HEK293 (cell line): ENCODE results near the gene HSD17B14.
"Not testable (repeated sequence)": the region's sequence is repeated elsewhere in the genome, so short reads cannot be mapped to it uniquely, and the experiment has no call there.

Source experiments
- CTCF ChIA-PET: fragments of 350-600 bp; formaldehyde crosslinking; extraction: SDS; loops from one replicate; lab custom pipeline; 2021; ENCODE audit warnings: antibody characterized with exemption; lab: Yijun Ruan, JAX
- POLR2A ChIA-PET: fragments of 300-600 bp; formaldehyde crosslinking; extraction: SDS; loops from one replicate; lab custom pipeline; 2020; ENCODE audit warnings: antibody characterized with exemption, inconsistent platforms; lab: Yijun Ruan, JAX
- H3K27ac ChIP-seq: fragments of 200-500 bp; sonication (Bioruptor generic); 2 replicates; pipeline ENCODE4 v1.5.1; 2014; ENCODE audit warnings: low read depth, low read length, control low read depth, inconsistent platforms; ENCODE audit errors: extremely low read depth
- H3K36me3 ChIP-seq, 2 experiments: fragments of 200-500 bp in 1 of 2; sonication (Bioruptor generic) in 1 of 2; 1 replicate in 1 of 2; 2 replicates in 1 of 2; pipeline ENCODE4 v1.5.1; 2014 to 2017; ENCODE audit warnings: inconsistent platforms in 2 of 2, low read length in 2 of 2; ENCODE audit not compliant: control insufficient read depth in 2 of 2, insufficient read depth in 1 of 2
- H3K4me1 ChIP-seq: fragments of 200-500 bp; sonication (Bioruptor generic); 2 replicates; pipeline ENCODE4 v1.5.1; 2014; ENCODE audit warnings: mild to moderate bottlenecking, low read length, inconsistent platforms; ENCODE audit not compliant: control insufficient read depth, insufficient read depth
- H3K4me3 ChIP-seq: 2 replicates; pipeline ENCODE4 v1.5.1; 2011; ENCODE audit warnings: low read depth, mild to moderate bottlenecking, control low read depth, low read length, moderate library complexity
- H3K9me3 ChIP-seq: fragments of 200-500 bp; sonication (Bioruptor generic); 2 replicates; pipeline ENCODE4 v1.5.1; 2014; ENCODE audit warnings: low read depth, low read length, inconsistent platforms; ENCODE audit not compliant: control insufficient read depth, insufficient read depth
- ATF2 ChIP-seq: fragments of 450-650 bp; formaldehyde crosslinking; IDR thresholded peaks from 2 replicates; pipeline ENCODE4 v1.5.1; 2016; ENCODE audit warnings: missing biosample characterization, missing genetic modification characterization, low read depth
- BCL6B ChIP-seq: fragments of 450-650 bp; formaldehyde crosslinking; IDR thresholded peaks from 2 replicates; pipeline ENCODE4 v1.5.1; 2017; ENCODE audit warnings: missing biosample characterization, missing genetic modification characterization
- KLF17 ChIP-seq: fragments of 450-650 bp; formaldehyde crosslinking; IDR thresholded peaks from 2 replicates; pipeline ENCODE4 v1.5.1; 2016; ENCODE audit warnings: missing biosample characterization, missing genetic modification characterization
- SP3 ChIP-seq: fragments of 450-650 bp; formaldehyde crosslinking; IDR thresholded peaks from 2 replicates; pipeline ENCODE4 v1.5.1; 2016; ENCODE audit warnings: missing biosample characterization, missing genetic modification characterization
- ZBTB11 ChIP-seq: fragments of 450-650 bp; formaldehyde crosslinking; conservative IDR thresholded peaks from 2 replicates; pipeline ENCODE4 v1.5.1; 2016; ENCODE audit warnings: low read depth, missing biosample characterization, missing genetic modification characterization
- ZBTB48 ChIP-seq: fragments of 450-650 bp; formaldehyde crosslinking; IDR thresholded peaks from 2 replicates; pipeline ENCODE4 v1.5.1; 2016; ENCODE audit warnings: missing biosample characterization, missing genetic modification characterization
- ZNF121 ChIP-seq: fragments of 450-650 bp; formaldehyde crosslinking; IDR thresholded peaks from 2 replicates; pipeline ENCODE4 v1.5.1; 2016; ENCODE audit warnings: missing biosample characterization, missing genetic modification characterization
- ZNF157 ChIP-seq: fragments of 450-650 bp; formaldehyde crosslinking; IDR thresholded peaks from 2 replicates; pipeline ENCODE4 v1.5.1; 2016; ENCODE audit warnings: missing biosample characterization, missing genetic modification characterization
- ZNF202 ChIP-seq: fragments of 450-650 bp; formaldehyde crosslinking; IDR thresholded peaks from 2 replicates; pipeline ENCODE4 v1.5.1; 2016; ENCODE audit warnings: missing biosample characterization, missing genetic modification characterization, borderline replicate concordance
- ZNF248 ChIP-seq: fragments of 450-650 bp; formaldehyde crosslinking; IDR thresholded peaks from 2 replicates; pipeline ENCODE4 v1.5.1; 2017; ENCODE audit warnings: missing biosample characterization, missing genetic modification characterization
- ZSCAN18 ChIP-seq: fragments of 450-650 bp; formaldehyde crosslinking; IDR thresholded peaks from 2 replicates; pipeline ENCODE4 v1.5.1; 2016; ENCODE audit warnings: missing biosample characterization, missing genetic modification characterization

Gene HSD17B14

GRCh38 chr19:48795055-48795684, 41.1 kb downstream of the HSD17B14 start (continued):
- no peak for TF ChIP-seq ZSCAN18 (tag by site-specific recombination)

GRCh38 chr19:48794291-48794690, 42.0 kb downstream of the HSD17B14 start:
- Histone ChIP-seq H3K27ac (no peak overlapping the region), H3K36me3 (peaks cover 0 to 6% of the 10 kb centered on the region in 2 experiments; a peak in 2 of 3 replicates), H3K9me3 (no peaks in the 10 kb centered on the region), H3K4me1 (no peaks in the 10 kb centered on the region), H3K4me3 (no peak overlapping the region)
- TF ChIP-seq KLF17 (tag by site-specific recombination) (no peak), ZNF121 (peak; percentile 92), ZBTB11 (no peak), ZNF157 (tag by site-specific recombination) (no peak)
- ChIA-PET CTCF (interaction anchor here (0.6 to 3.7 kb wide), 12 partner anchors 8 to 687 kb away, joined by 3 to 101 read pairs (median 6); partner anchors contain the start of gene HSD17B14), POLR2A (interaction anchor here (0.5 to 2.7 kb wide), 3 partner anchors 16 to 161 kb away, joined by 3 to 28 read pairs (median 3); partner anchors contain the start of gene BCAT2)

GRCh38 chr19:48793271-48793670, 43.0 kb downstream of the HSD17B14 start:
- Histone ChIP-seq H3K27ac (no peak overlapping the region), H3K9me3 (no peaks in the 10 kb centered on the region), H3K4me3 (no peak overlapping the region), H3K36me3 (peaks cover 0 to 3% of the 10 kb centered on the region in 2 experiments; a peak in 2 of 3 replicates), H3K4me1 (no peaks in the 10 kb centered on the region)
- POLR2A ChIA-PET = no interaction called here
- TF ChIP-seq ZNF248 = no peak
- TF ChIP-seq ZBTB48 (tag by site-specific recombination) = no peak
- no peak for TF ChIP-seq BCL6B (tag by site-specific recombination)
- TF ChIP-seq SP3 (tag by site-specific recombination) = no peak
- no peak for TF ChIP-seq ZNF202 (tag by site-specific recombination)
- TF ChIP-seq ATF2 = no peak
- CTCF ChIA-PET = interaction anchor here (0.6 to 3.7 kb wide), 11 partner anchors 9 to 1204 kb away, joined by 3 to 101 read pairs (median 5); partner anchors contain the start of gene HSD17B14

GRCh38 chr19:48787331-48787730, 49.0 kb downstream of the HSD17B14 start:
- not testable (repeated sequence) for H3K9me3 ChIP-seq, H3K4me1 ChIP-seq, H3K36me3 ChIP-seq, H3K4me3 ChIP-seq, H3K27ac ChIP-seq
- CTCF ChIA-PET = interaction anchor here (0.6 to 6.2 kb wide), 54 partner anchors 8 to 438 kb away, joined by 3 to 160 read pairs (median 7); partner anchors contain the start of genes CA11, DHDH, FGF21 and GYS1
- POLR2A ChIA-PET = interaction anchor here (0.6 to 1.5 kb wide), 4 partner anchors 8 to 206 kb away, joined by 3 to 8 read pairs (median 3); partner anchors contain the start of gene GYS1

- H3K36me3 ChIP-seq, H3K9me3 ChIP-seq, H3K4me1 ChIP-seq, H3K27ac ChIP-seq, H3K4me3 ChIP-seq: not testable (repeated sequence)
- POLR2A ChIA-PET = interaction anchor here (1.5 kb wide), 1 partner anchor 207 kb away, joined by 3 read pairs; the partner anchor contains the start of gene GYS1
- CTCF ChIA-PET = interaction anchor here (0.6 to 6.2 kb wide), 5 partner anchors 9 to 537 kb away, joined by 3 to 160 read pairs (median 9); no protein-coding TSS in a partner anchor
These were observed 49.9 kb downstream of the HSD17B14 start for GRCh38 chr19:48786422-48786821.
